HTERT RPE-1 (cell line): ENCODE measurements around the gene RPTOR.

ENCODE experiments used
- in situ Hi-C: fragments of 300-500 bp; cut with MboI; formaldehyde crosslinking; loops from 4 replicates; pipeline ENCODE4 v1.14.3; 2020; ENCODE audit warnings: low sequenced_read_pairs

RPTOR gene

GRCh38 chr17:80851277-80851925 is 306.8 kb downstream of the RPTOR start:
- in situ Hi-C loops, result no loop called here

- in situ Hi-C loops, result no loop called here
These were observed 307.9 kb downstream of the RPTOR start for GRCh38 chr17:80852476-80853015.

GRCh38 chr17:80853076-80853475 is 308.4 kb downstream of the RPTOR start:
- in situ Hi-C loops, result no loop called here

GRCh38 chr17:80854220-80854619 is 309.6 kb downstream of the RPTOR start:
- in situ Hi-C loops, result no loop called here

GRCh38 chr17:80855196-80855947 is 310.7 kb downstream of the RPTOR start:
- in situ Hi-C loops, result no loop called here

- in situ Hi-C loops, result no loop called here
These were observed 311.6 kb downstream of the RPTOR start for GRCh38 chr17:80855948-80856862.

GRCh38 chr17:80856863-80857755 is 312.5 kb downstream of the RPTOR start:
- in situ Hi-C loops, result no loop called here

GRCh38 chr17:80857756-80858171 is 313.1 kb downstream of the RPTOR start:
- in situ Hi-C loops, result no loop called here

GRCh38 chr17:80858301-80859001 is 313.8 kb downstream of the RPTOR start:
- in situ Hi-C loops, result no loop called here

- in situ Hi-C loops, result no loop called here
These were observed 314.6 kb downstream of the RPTOR start for GRCh38 chr17:80859002-80859941.

- in situ Hi-C loops, result no loop called here
These were observed 315.5 kb downstream of the RPTOR start for GRCh38 chr17:80860101-80860671.

GRCh38 chr17:80860703-80861417 is 316.2 kb downstream of the RPTOR start:
- in situ Hi-C loops, result no loop called here

GRCh38 chr17:80861418-80861815 is 316.8 kb downstream of the RPTOR start:
- in situ Hi-C loops, result no loop called here

GRCh38 chr17:80861892-80862291 is 317.3 kb downstream of the RPTOR start:
- in situ Hi-C loops, result no loop called here

- in situ Hi-C loops, result no loop called here
These were observed 317.9 kb downstream of the RPTOR start for GRCh38 chr17:80862481-80862961.

GRCh38 chr17:80862978-80863377 is 318.3 kb downstream of the RPTOR start:
- in situ Hi-C loops, result no loop called here

- in situ Hi-C loops, result no loop called here
These were observed 319.0 kb downstream of the RPTOR start for GRCh38 chr17:80863626-80864025.
